ENCODE data around the gene SLC25A30. TPM values are rescaled to one million over a fixed set of nuclear protein-coding genes. Genes with fewer than 3 reads are reported as not detected.
"Not testable (repeated sequence)": the region's sequence is repeated elsewhere in the genome, so short reads cannot be mapped to it uniquely, and the experiment has no call there.

Gene SLC25A30
- total RNA-seq, 5 donors from 2014 or later (not counting 1 experiment from before 2014, with no cell fraction given), result 19.5 to 25.9 (median 24.2) TPM

GRCh38 chr13:45377314-45377713, 40.9 kb downstream of the SLC25A30 start:
- H3K4me1 Mint-ChIP-seq, result peaks cover 11 to 14% (median 11%) of the 10 kb centered on the region in 3 donors
- H3K9me3 Mint-ChIP-seq; DNase-seq; ATAC-seq (replicated peaks in 1 of 4); H3K36me3 ChIP-seq (ENCODE audit: control insufficient read depth in 2 of 2, extremely low read depth in 1 of 2, insufficient read depth in 1 of 2, low read length in 1 of 2); H3K4me3 ChIP-seq (ENCODE audit: control insufficient read depth in 1 of 2, extremely low read depth in 1 of 2, low read length in 1 of 2); H3K9me3 ChIP-seq; H3K27me3 Mint-ChIP-seq; H3K27ac ChIP-seq (ENCODE audit: low read length); H3K27ac Mint-ChIP-seq; H3K36me3 Mint-ChIP-seq; CTCF ChIA-PET; H3K4me1 ChIP-seq (ENCODE audit: control insufficient read depth in 1 of 2, extremely low read depth in 1 of 2, insufficient read depth in 2 of 2, low read length in 2 of 2); H3K4me3 Mint-ChIP-seq; POLR2A ChIA-PET; H3K27me3 ChIP-seq (replicated peaks in 1 of 2; ENCODE audit: control insufficient read depth in 2 of 2, extremely low read depth in 1 of 2, insufficient read depth in 2 of 2, low read length in 1 of 2): not testable (repeated sequence)
- WGBS (ENCODE audit: insufficient coverage), result 56% methylated on average over 2 of the region's 12 CpGs

GRCh38 chr13:45376651-45377050, 41.5 kb downstream of the SLC25A30 start:
- POLR2A ChIA-PET; H3K9me3 Mint-ChIP-seq; H3K27ac Mint-ChIP-seq; H3K27me3 ChIP-seq (replicated peaks in 1 of 2; ENCODE audit: control insufficient read depth in 2 of 2, extremely low read depth in 1 of 2, insufficient read depth in 2 of 2, low read length in 1 of 2); H3K27me3 Mint-ChIP-seq; H3K36me3 Mint-ChIP-seq; CTCF ChIA-PET; H3K4me3 Mint-ChIP-seq; H3K4me3 ChIP-seq (ENCODE audit: control insufficient read depth in 1 of 2, extremely low read depth in 1 of 2, low read length in 1 of 2); H3K9me3 ChIP-seq; H3K36me3 ChIP-seq (ENCODE audit: control insufficient read depth in 2 of 2, extremely low read depth in 1 of 2, insufficient read depth in 1 of 2, low read length in 1 of 2); DNase-seq; H3K27ac ChIP-seq (ENCODE audit: low read length); ATAC-seq (replicated peaks in 1 of 4); H3K4me1 ChIP-seq (ENCODE audit: control insufficient read depth in 1 of 2, extremely low read depth in 1 of 2, insufficient read depth in 2 of 2, low read length in 2 of 2): not testable (repeated sequence)
- H3K4me1 Mint-ChIP-seq, result peaks cover 14% of the 10 kb centered on the region in 3 donors
- 88% methylated on average over 5 of the region's 8 CpGs for WGBS (ENCODE audit: insufficient coverage)

GRCh38 chr13:45374917-45375316, 43.3 kb downstream of the SLC25A30 start:
- Histone ChIP-seq H3K4me3 (ENCODE audit: control insufficient read depth in 1 of 2, extremely low read depth in 1 of 2, low read length in 1 of 2) (no peak overlapping the region), H3K27ac (ENCODE audit: low read length) (no peak overlapping the region), H3K4me1 (ENCODE audit: control insufficient read depth in 1 of 2, extremely low read depth in 1 of 2, insufficient read depth in 2 of 2, low read length in 2 of 2) (peaks cover 2 to 8% of the 10 kb centered on the region in 2 experiments), H3K27me3 (replicated peaks in 1 of 2; ENCODE audit: control insufficient read depth in 2 of 2, extremely low read depth in 1 of 2, insufficient read depth in 2 of 2, low read length in 1 of 2) (no peaks in the 10 kb centered on the region), H3K9me3 (no peaks in the 10 kb centered on the region), H3K36me3 (ENCODE audit: control insufficient read depth in 2 of 2, extremely low read depth in 1 of 2, insufficient read depth in 1 of 2, low read length in 1 of 2) (peaks cover 0 to 6% of the 10 kb centered on the region in 2 donors)
- no CpG with 5 or more reads among the region's 3 CpGs for WGBS (ENCODE audit: insufficient coverage)
- H3K4me1 Mint-ChIP-seq, result peaks cover 19 to 25% (median 24%) of the 10 kb centered on the region in 3 donors
- H3K9me3 Mint-ChIP-seq, result no peaks in the 10 kb centered on the region
- H3K27me3 Mint-ChIP-seq, result no peaks in the 10 kb centered on the region
- H3K4me3 Mint-ChIP-seq, result no peak overlapping the region
- no peak for DNase-seq
- peaks cover 6% of the 10 kb centered on the region for H3K36me3 Mint-ChIP-seq
- no peak overlapping the region for H3K27ac Mint-ChIP-seq
- POLR2A ChIA-PET, result interaction anchor here in 1 of 2 donors (0.5 to 0.7 kb wide), 2 partner anchors 25 to 44 kb away, joined by 3 to 4 read pairs; partner anchors contain the start of gene SLC25A30
- CTCF ChIA-PET, result interaction anchor here in 1 of 2 donors (1.1 kb wide), 1 partner anchor 10 kb away, joined by 4 read pairs; no protein-coding TSS in a partner anchor
- ATAC-seq (replicated peaks in 1 of 4), result no peak

- Mint-ChIP-seq H3K36me3 (peaks cover 11% of the 10 kb centered on the region), H3K4me1 (peaks cover 32 to 41% (median 37%) of the 10 kb centered on the region in 3 donors), H3K27ac (peak overlapping the region in 1 of 2 donors; percentile 68), H3K9me3 (no peaks in the 10 kb centered on the region), H3K4me3 (no peak overlapping the region), H3K27me3 (no peaks in the 10 kb centered on the region)
- Histone ChIP-seq H3K4me1 (ENCODE audit: control insufficient read depth in 1 of 2, extremely low read depth in 1 of 2, insufficient read depth in 2 of 2, low read length in 2 of 2) (peaks cover 4 to 15% of the 10 kb centered on the region in 2 experiments), H3K9me3 (no peaks in the 10 kb centered on the region), H3K4me3 (ENCODE audit: control insufficient read depth in 1 of 2, extremely low read depth in 1 of 2, low read length in 1 of 2) (no peak overlapping the region), H3K27me3 (replicated peaks in 1 of 2; ENCODE audit: control insufficient read depth in 2 of 2, extremely low read depth in 1 of 2, insufficient read depth in 2 of 2, low read length in 1 of 2) (no peaks in the 10 kb centered on the region), H3K36me3 (ENCODE audit: control insufficient read depth in 2 of 2, extremely low read depth in 1 of 2, insufficient read depth in 1 of 2, low read length in 1 of 2) (peaks cover 6% of the 10 kb centered on the region in 2 donors), H3K27ac (ENCODE audit: low read length) (no peak overlapping the region)
- ChIA-PET CTCF (interaction anchor here in 1 of 2 donors (0.6 kb wide), 1 partner anchor 118 kb away, joined by 3 read pairs; no protein-coding TSS in a partner anchor), POLR2A (no interaction called here)
- ATAC-seq (replicated peaks in 1 of 4), result no peak
- WGBS (ENCODE audit: insufficient coverage), result 80% methylated on average over 1 of the region's 5 CpGs
- DNase-seq, result no peak
Observed at GRCh38 chr13:45373162-45373547, 45.0 kb downstream of the SLC25A30 start.

- ChIA-PET POLR2A (no interaction called here), CTCF (interaction anchor here (0.6 to 2.5 kb wide), 10 partner anchors 12 to 306 kb away, joined by 3 to 9 read pairs (median 4); partner anchors contain the start of gene GTF2F2 (in 1 of the 2))
- H3K36me3 Mint-ChIP-seq, result peaks cover 11% of the 10 kb centered on the region
- peaks cover 7 to 21% of the 10 kb centered on the region in 2 experiments for H3K4me1 ChIP-seq (ENCODE audit: control insufficient read depth in 1 of 2, extremely low read depth in 1 of 2, insufficient read depth in 2 of 2, low read length in 2 of 2)
- no peak for DNase-seq
- H3K27ac ChIP-seq (ENCODE audit: low read length), result no peak overlapping the region
- WGBS (ENCODE audit: insufficient coverage), result 93% methylated on average over 20 of the region's 24 CpGs
- no peak overlapping the region for H3K4me3 ChIP-seq (ENCODE audit: control insufficient read depth in 1 of 2, extremely low read depth in 1 of 2, low read length in 1 of 2)
- peak overlapping the region; percentile 15 to 68 for H3K27ac Mint-ChIP-seq
- no peak overlapping the region for H3K4me3 Mint-ChIP-seq
- no peak for ATAC-seq (replicated peaks in 1 of 4)
- no peaks in the 10 kb centered on the region for H3K9me3 Mint-ChIP-seq
- H3K4me1 Mint-ChIP-seq, result peaks cover 37 to 48% (median 44%) of the 10 kb centered on the region in 3 donors
- no peaks in the 10 kb centered on the region for H3K27me3 Mint-ChIP-seq
- no peaks in the 10 kb centered on the region for H3K27me3 ChIP-seq (replicated peaks in 1 of 2; ENCODE audit: control insufficient read depth in 2 of 2, extremely low read depth in 1 of 2, insufficient read depth in 2 of 2, low read length in 1 of 2)
- peaks cover 6% of the 10 kb centered on the region in 2 donors for H3K36me3 ChIP-seq (ENCODE audit: control insufficient read depth in 2 of 2, extremely low read depth in 1 of 2, insufficient read depth in 1 of 2, low read length in 1 of 2)
- no peaks in the 10 kb centered on the region for H3K9me3 ChIP-seq
Observed at GRCh38 chr13:45372189-45373161, 45.7 kb downstream of the SLC25A30 start.

GRCh38 chr13:45370922-45371406, 47.2 kb downstream of the SLC25A30 start:
- Mint-ChIP-seq H3K9me3 (no peaks in the 10 kb centered on the region), H3K4me3 (peak overlapping the region in 1 of 3 donors; percentile 15), H3K36me3 (peaks cover 11% of the 10 kb centered on the region), H3K27me3 (no peaks in the 10 kb centered on the region), H3K4me1 (peaks cover 48 to 58% (median 54%) of the 10 kb centered on the region in 3 donors), H3K27ac (peak overlapping the region; percentile 36 to 44)
- POLR2A ChIA-PET, result no interaction called here
- Histone ChIP-seq H3K27me3 (replicated peaks in 1 of 2; ENCODE audit: control insufficient read depth in 2 of 2, extremely low read depth in 1 of 2, insufficient read depth in 2 of 2, low read length in 1 of 2) (no peaks in the 10 kb centered on the region), H3K27ac (ENCODE audit: low read length) (no peak overlapping the region), H3K36me3 (ENCODE audit: control insufficient read depth in 2 of 2, extremely low read depth in 1 of 2, insufficient read depth in 1 of 2, low read length in 1 of 2) (peaks cover 6% of the 10 kb centered on the region in 2 donors), H3K4me1 (ENCODE audit: control insufficient read depth in 1 of 2, extremely low read depth in 1 of 2, insufficient read depth in 2 of 2, low read length in 2 of 2) (peaks cover 11 to 32% of the 10 kb centered on the region in 2 experiments), H3K4me3 (ENCODE audit: control insufficient read depth in 1 of 2, extremely low read depth in 1 of 2, low read length in 1 of 2) (no peak overlapping the region), H3K9me3 (no peaks in the 10 kb centered on the region)
- 18% methylated on average over 18 of the region's 30 CpGs for WGBS (ENCODE audit: insufficient coverage)
- CTCF ChIA-PET, result interaction anchor here (0.6 to 2.5 kb wide), 21 partner anchors 11 to 1493 kb away, joined by 3 to 13 read pairs (median 3); partner anchors contain the start of gene SLC25A30 (in 1 of the 2)
- ATAC-seq (replicated peaks in 1 of 4) (no peak), DNase-seq (peak in 32 of 35 experiments; percentile 15 to 72 (median 34))
